K562 (cell line): ENCODE results near the gene ITPR3. TPM values are rescaled to one million over a fixed set of nuclear protein-coding genes. Genes with fewer than 3 reads are reported as not detected.

ENCODE experiments used
- CCAR2 ChIP-seq: fragments of 200-400 bp; formaldehyde crosslinking; IDR thresholded peaks from 2 replicates; pipeline ENCODE4 v1.6.1; 2017; ENCODE audit warnings: mild to moderate bottlenecking, low read depth, low read length
- CEBPZ ChIP-seq: fragments of 150-350 bp; IDR thresholded peaks from 2 replicates; pipeline ENCODE4 v1.6.1; 2014; ENCODE audit warnings: low read depth, mild to moderate bottlenecking, low read length, borderline replicate concordance
- ETV1 ChIP-seq: fragments of 450-650 bp; conservative IDR thresholded peaks from 2 replicates; pipeline ENCODE4 v1.6.1; 2016; ENCODE audit warnings: missing genetic modification characterization, control low read depth, low read depth, missing compliant biosample characterization
- GTF2E2 ChIP-seq: fragments of 200-800 bp; sonication (Bioruptor generic); IDR thresholded peaks from 2 replicates; pipeline ENCODE4 v1.6.1; 2016; ENCODE audit warnings: missing genetic modification characterization, missing compliant biosample characterization
- JUND ChIP-seq, 2 experiments: IDR thresholded peaks; 2 replicates in 1 of 2; 3 replicates in 1 of 2; pipeline ENCODE4 v1.6.1; 2011; ENCODE audit warnings: borderline replicate concordance in 2 of 2, low read depth in 2 of 2, low read length in 2 of 2, improper control_type of control experiment in 1 of 2, missing biosample characterization in 1 of 2, missing genetic modification characterization in 1 of 2, missing genetic modification reagents in 1 of 2
- NFATC3 ChIP-seq: fragments of 450-650 bp; IDR thresholded peaks from 2 replicates; pipeline ENCODE4 v1.6.1; 2017; ENCODE audit warnings: mild to moderate bottlenecking
- NKRF ChIP-seq: fragments of 450-650 bp; IDR thresholded peaks from 2 replicates; pipeline ENCODE4 v1.6.1; 2016; ENCODE audit warnings: borderline replicate concordance
- NR2C2 ChIP-seq, 2 experiments: fragments of 200-800 bp in 1 of 2; sonication (Bioruptor generic) in 1 of 2; sonication (generic) in 1 of 2; formaldehyde crosslinking in 1 of 2; IDR thresholded peaks; 2 replicates each; pipeline versions ENCODE4 v1.6.1 to v1.8.0; 2016 to 2022; ENCODE audit warnings: mild to moderate bottlenecking in 1 of 2, missing compliant biosample characterization in 1 of 2, missing genetic modification characterization in 1 of 2, missing genetic modification reagents in 1 of 2
- RBM39 ChIP-seq: fragments of 200-400 bp; formaldehyde crosslinking; optimal IDR thresholded peaks from 2 replicates; pipeline ENCODE3; 2018; ENCODE audit warnings: low read depth, low read length
- RFX5 ChIP-seq: IDR thresholded peaks from 2 replicates; pipeline ENCODE4 v1.6.1; 2011; ENCODE audit warnings: low read depth, mild to moderate bottlenecking, improper control_type of control experiment, low read length
- SAFB ChIP-seq: fragments of 200-400 bp; formaldehyde crosslinking; IDR thresholded peaks from 2 replicates; pipeline ENCODE4 v1.6.1; 2017; ENCODE audit warnings: low read depth, low read length, borderline replicate concordance
- SP1 ChIP-seq: sonication (generic); formaldehyde crosslinking; IDR thresholded peaks from 2 replicates; pipeline ENCODE4 v1.8.1; 2022; ENCODE audit warnings: mild to moderate bottlenecking, missing genetic modification reagents
- TBL1XR1 ChIP-seq, 2 experiments: IDR thresholded peaks; 2 replicates each; pipeline ENCODE4 v1.6.1; 2012; ENCODE audit warnings: improper control_type of control experiment in 2 of 2, low read length in 2 of 2, mild to moderate bottlenecking in 1 of 2
- ZBTB2 ChIP-seq: fragments of 450-650 bp; IDR thresholded peaks from 2 replicates; pipeline ENCODE4 v1.6.1; 2016; ENCODE audit warnings: antibody characterized with exemption
- polyA plus RNA-seq, 8 experiments: library from polyadenylated mRNA; depleted of rRNA in 4 of 8; stranded (reverse) in 5 of 8; unstranded in 3 of 8; fragments of >200 nt; fragmentation: Nextera tagmentation in 2 of 8; fragmentation: Illumina TruSeq in 1 of 8; extraction: Ambion mirVana in 2 of 8; extraction: Trizol in 1 of 8; gene quantifications; 2 replicates each; pipeline versions ENCODE4 v1.2.1 to v1.2.3, GENCODE V29; 2011 to 2014; ENCODE audit warnings: inconsistent platforms in 1 of 8, missing spikeins in 1 of 8
- total RNA-seq, 7 experiments: library from RNA; depleted of rRNA in 6 of 7; stranded (reverse); fragments of >200 nt in 6 of 7; fragmentation: Illumina TruSeq in 2 of 7; extraction: Trizol in 2 of 7; gene quantifications; 2 replicates each; pipeline versions ENCODE4 v1.2.1 to v1.2.3, GENCODE V29; 2011 to 2021; ENCODE audit warnings: low replicate concordance in 1 of 7
- TF ChIP-seq, protein P1 (sequence below): fragments of 250-450 bp; sonication (Bioruptor Pico); IDR thresholded peaks from 2 replicates; pipeline ENCODE4 v1.5.0; 2021; ENCODE audit warnings: mild to moderate bottlenecking, moderate library complexity

ITPR3 gene
- total and polyA plus RNA-seq, 9 of the 15 experiments (the other 6 are each of a cell fraction or from before 2014, with no cell fraction given) = 0.39 to 35.7 (median 13.2) TPM

- no peak for TF ChIP-seq NKRF
- TF ChIP-seq GTF2E2 = no peak
- TF ChIP-seq, protein P1, sequence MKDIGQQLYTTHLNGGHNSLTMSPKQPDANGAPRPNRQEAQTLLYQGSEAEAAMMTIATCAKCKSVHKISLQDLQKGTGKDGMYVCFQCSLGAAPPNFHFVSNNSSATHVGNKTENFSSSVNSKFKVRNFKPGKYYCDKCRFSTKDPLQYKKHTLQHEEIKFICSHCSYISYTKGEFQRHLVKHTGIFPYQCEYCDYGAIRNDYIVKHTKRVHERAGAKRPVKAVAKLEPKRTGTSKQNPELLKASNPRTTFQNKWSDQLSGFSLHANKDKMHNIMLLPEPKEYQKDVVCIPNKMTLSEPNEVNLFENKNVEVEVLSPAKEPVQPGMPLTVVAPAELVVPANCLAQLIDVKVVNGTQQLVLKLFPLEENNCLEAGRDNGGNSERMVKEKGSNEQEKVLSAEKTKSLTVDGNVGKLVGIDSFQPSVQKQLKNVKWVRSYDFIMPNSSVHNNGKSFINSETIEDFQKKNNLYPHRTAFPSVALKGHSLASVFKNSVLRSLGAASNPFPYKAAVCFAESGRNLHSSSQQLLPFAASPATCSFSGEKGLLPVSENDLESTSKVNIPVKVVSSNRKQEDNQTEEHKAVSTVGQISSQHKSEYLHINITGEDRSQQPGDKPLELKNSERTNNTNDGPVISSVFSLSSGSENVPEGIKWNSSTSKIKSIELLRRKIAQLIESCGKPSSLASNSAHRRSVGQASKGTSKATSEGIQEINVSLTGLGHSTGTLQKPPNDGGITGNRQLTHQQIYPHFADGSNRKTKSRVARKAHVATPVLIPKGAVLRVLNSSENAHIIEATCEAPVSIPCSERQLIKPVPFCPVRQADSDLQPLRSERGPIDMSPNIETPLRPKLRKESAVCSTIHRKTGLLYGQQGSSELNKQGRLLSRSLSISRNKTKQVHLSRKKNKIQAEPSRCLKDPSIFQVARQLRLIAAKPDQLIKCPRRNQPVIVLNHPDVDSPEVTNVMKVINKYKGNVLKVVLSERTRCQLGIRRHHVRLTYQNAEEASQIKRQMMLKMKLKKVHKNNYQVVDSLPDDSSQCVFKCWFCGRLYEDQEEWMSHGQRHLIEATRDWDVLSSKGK (CRISPR knock-in tag) = no peak
- no peak for TF ChIP-seq NFATC3
- TF ChIP-seq CCAR2 = no peak
- TF ChIP-seq ZBTB2 = no peak
- TF ChIP-seq RBM39 = no peak
- peak; percentile 93 for TF ChIP-seq JUND (IDR thresholded peaks at IDR 0.05; ENCODE audit: borderline replicate concordance, low read depth, low read length)
- peak; percentile 87 for TF ChIP-seq JUND (tag; IDR thresholded peaks at IDR 0.05; ENCODE audit: borderline replicate concordance, low read depth, low read length)
- no peak; the same call in 1 of the 2 replicates for TF ChIP-seq NR2C2 (CRISPR knock-in tag; IDR thresholded peaks at IDR 0.05)
- peak; percentile 40; the same call in 1 of the 2 replicates for TF ChIP-seq NR2C2 (tag; IDR thresholded peaks at IDR 0.05)
- TF ChIP-seq SAFB = no peak
- TF ChIP-seq RFX5 = no peak
- TF ChIP-seq ETV1 = no peak
- no peak for TF ChIP-seq TBL1XR1 (IDR thresholded peaks at IDR 0.05; ENCODE audit: low read length in 2 of 2)
- no peak for TF ChIP-seq CEBPZ
- no peak for TF ChIP-seq SP1 (CRISPR knock-in tag)
These were observed 51.7 kb downstream of the ITPR3 start (continued) for GRCh38 chr6:33672808-33673207.
